Type B pancreatic cell (in vitro differentiated cells): ENCODE measurements around the gene CXADR. TPM values are rescaled to one million over a fixed set of nuclear protein-coding genes. Genes with fewer than 3 reads are reported as not detected.

Experiments used
- DNase-seq: peaks from one replicate; pipeline ENCODE4 v3.0.0; 2021; ENCODE audit warnings: mixed read lengths; ENCODE audit not compliant: unreplicated experiment; ENCODE audit errors: extremely low spot score
- H3K27ac Mint-ChIP-seq: 2 replicates; pipeline ENCODE4 v1.8.0; 2021; ENCODE audit warnings: mild to moderate bottlenecking, mixed read lengths
- H3K27me3 Mint-ChIP-seq: 2 replicates; pipeline ENCODE4 v1.8.0; 2021; ENCODE audit warnings: mixed read lengths
- H3K36me3 Mint-ChIP-seq: 2 replicates; pipeline ENCODE4 v1.8.0; 2021; ENCODE audit warnings: mixed read lengths
- H3K4me1 Mint-ChIP-seq: one replicate; pipeline ENCODE4 v1.8.0; 2021; ENCODE audit warnings: mixed read lengths; ENCODE audit not compliant: unreplicated experiment
- H3K4me3 Mint-ChIP-seq: 2 replicates; pipeline ENCODE4 v1.8.0; 2021; ENCODE audit warnings: mild to moderate bottlenecking, mixed read lengths
- H3K9me3 Mint-ChIP-seq: 2 replicates; pipeline ENCODE4 v1.8.0; 2021; ENCODE audit warnings: mixed read lengths
- CTCF ChIP-seq: fragments of 200-600 bp; sonication (generic); conservative IDR thresholded peaks from 2 replicates; pipeline ENCODE4 v1.5.0; 2021; ENCODE audit warnings: antibody characterized with exemption, mild to moderate bottlenecking
- total RNA-seq: library from RNA; stranded (reverse); gene quantifications from 2 replicates; pipeline ENCODE4 v1.2.1, GENCODE V29; 2021; ENCODE audit warnings: low replicate concordance

Gene CXADR
- total RNA-seq, 1 donor from 2014 or later: 47.3 TPM

DNA sequence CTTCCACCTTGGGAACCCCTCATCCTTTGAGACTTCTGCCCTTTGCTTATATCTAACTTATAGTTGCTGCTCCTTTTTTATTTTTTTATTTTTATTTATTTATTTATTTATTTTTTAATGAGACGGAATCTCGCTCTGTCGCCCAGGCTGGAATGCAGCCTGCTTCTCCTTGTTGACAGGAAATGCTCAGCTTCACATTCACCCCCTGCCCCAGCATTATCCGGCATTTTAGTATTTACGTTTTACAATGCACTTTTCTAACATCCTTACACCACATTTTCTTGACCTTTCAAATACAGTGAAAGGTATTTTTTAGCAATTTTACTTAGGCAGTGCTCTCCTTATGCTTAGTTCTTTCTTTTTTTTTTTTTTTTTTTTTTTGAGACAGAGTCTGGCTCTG is 14.9 kb downstream of the CXADR start:
- Mint-ChIP-seq H3K27me3 (no peaks in the 10 kb centered on the region), H3K4me1 (peaks cover 25% of the 10 kb centered on the region), H3K4me3 (no peak overlapping the region), H3K9me3 (peaks cover 4% of the 10 kb centered on the region), H3K27ac (peak overlapping the region; percentile 82), H3K36me3 (peaks cover 17% of the 10 kb centered on the region)
- no peak for DNase-seq
- no peak for TF ChIP-seq CTCF

DNA sequence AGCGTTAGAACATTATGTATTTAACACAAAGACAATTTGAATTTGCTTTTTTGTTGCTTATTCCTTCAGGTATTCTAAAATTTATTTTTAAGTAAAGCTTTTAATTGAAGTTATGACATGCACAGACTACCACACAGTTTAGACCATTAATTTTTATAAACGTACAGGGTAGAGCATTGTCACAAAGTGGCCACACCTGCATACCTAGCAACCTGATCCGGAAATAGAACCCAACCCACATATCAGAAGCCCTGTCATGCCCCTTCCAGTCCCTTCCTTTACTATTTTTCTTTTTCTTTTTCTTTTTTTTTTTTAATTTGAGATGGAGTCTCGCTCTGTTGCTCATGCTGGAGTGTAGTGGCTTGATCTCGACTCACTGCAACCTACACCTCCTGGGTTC is 16.8 kb downstream of the CXADR start:
- Mint-ChIP-seq H3K9me3 (no peaks in the 10 kb centered on the region), H3K4me1 (peaks cover 23% of the 10 kb centered on the region), H3K4me3 (no peak overlapping the region), H3K36me3 (peaks cover 13% of the 10 kb centered on the region), H3K27me3 (no peaks in the 10 kb centered on the region), H3K27ac (peak overlapping the region; percentile 68)
- no peak for TF ChIP-seq CTCF
- no peak for DNase-seq

DNA sequence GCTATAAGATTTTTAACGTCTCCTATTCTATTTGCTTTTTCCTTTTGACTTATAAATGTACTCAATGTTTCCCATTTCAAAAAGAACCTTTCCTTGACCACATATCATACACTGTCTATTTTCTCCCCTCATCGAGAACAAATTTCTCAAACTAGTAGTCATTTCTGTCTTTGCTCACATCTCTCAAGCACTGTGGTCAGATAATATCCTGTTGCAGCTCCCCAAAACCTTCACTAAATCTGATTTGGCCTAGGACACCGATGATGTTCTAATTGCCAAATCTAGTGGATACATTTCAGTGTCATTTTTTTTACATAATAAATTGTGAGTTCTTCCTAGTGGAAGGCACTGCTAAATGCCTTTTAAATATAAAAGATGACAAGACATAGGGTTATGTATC is 19.4 kb downstream of the CXADR start:
- no peak for TF ChIP-seq CTCF
- Mint-ChIP-seq H3K4me1 (peaks cover 14% of the 10 kb centered on the region), H3K4me3 (no peak overlapping the region), H3K36me3 (peaks cover 16% of the 10 kb centered on the region), H3K27me3 (no peaks in the 10 kb centered on the region), H3K9me3 (peaks cover under 1% of the 10 kb centered on the region), H3K27ac (no peak overlapping the region)
- no peak for DNase-seq

DNA sequence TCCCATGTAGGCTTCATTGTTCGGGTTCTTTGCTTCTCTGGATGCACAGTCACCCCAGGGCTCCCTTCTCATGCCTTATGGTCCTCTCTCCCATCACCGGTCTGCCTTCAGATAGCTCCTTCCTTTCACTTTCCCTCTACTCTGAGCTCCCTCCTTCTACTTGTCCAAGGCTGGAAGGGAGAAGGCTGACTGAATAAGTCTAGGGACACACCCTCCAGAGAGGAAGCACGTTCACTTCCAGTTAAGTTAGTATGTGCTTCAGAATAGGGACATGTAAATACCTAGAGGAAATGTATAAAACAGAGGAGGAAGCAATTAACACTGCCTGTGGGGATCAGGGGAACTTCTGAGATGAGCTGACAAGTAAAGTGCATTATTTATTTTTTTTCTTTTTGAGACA is 23.5 kb downstream of the CXADR start:
- Mint-ChIP-seq H3K4me1 (peaks cover 27% of the 10 kb centered on the region), H3K27ac (peak overlapping the region; percentile 27), H3K27me3 (no peaks in the 10 kb centered on the region), H3K4me3 (peak overlapping the region; percentile 8), H3K9me3 (peaks cover 5% of the 10 kb centered on the region), H3K36me3 (peaks cover 39% of the 10 kb centered on the region)
- DNase-seq: no peak
- no peak for TF ChIP-seq CTCF

GRCh38 chr21:17537299-17537698 is 24.5 kb downstream of the CXADR start:
- no peak for DNase-seq
- no peak for TF ChIP-seq CTCF
- Mint-ChIP-seq H3K4me3 (peak overlapping the region; percentile 20), H3K4me1 (peaks cover 36% of the 10 kb centered on the region), H3K36me3 (peaks cover 39% of the 10 kb centered on the region), H3K9me3 (peaks cover 8% of the 10 kb centered on the region), H3K27me3 (no peaks in the 10 kb centered on the region), H3K27ac (peak overlapping the region; percentile 75)

- no peak overlapping the region for H3K4me3 Mint-ChIP-seq
- H3K27ac Mint-ChIP-seq: peak overlapping the region; percentile 13
- peaks cover 8% of the 10 kb centered on the region for H3K9me3 Mint-ChIP-seq
- no peaks in the 10 kb centered on the region for H3K27me3 Mint-ChIP-seq
- DNase-seq: no peak
- peaks cover 39% of the 10 kb centered on the region for H3K36me3 Mint-ChIP-seq
- peaks cover 40% of the 10 kb centered on the region for H3K4me1 Mint-ChIP-seq
- TF ChIP-seq CTCF: no peak
Observed at GRCh38 chr21:17538576-17538975, 25.7 kb downstream of the CXADR start.
